Psoas muscle (tissue), 8 donors: ENCODE data around the gene BCAS4. TPM values are rescaled to one million over a fixed set of nuclear protein-coding genes. Genes with fewer than 3 reads are reported as not detected.

Source experiments
- ATAC-seq, 4 donors: fragments of 200-7000 bp; cut with Tn5 transposase; one replicate each; pipeline ENCODE4 v1.9.1; 2020; ENCODE audit warnings: moderate library complexity in 3 of 4, mild to moderate bottlenecking in 2 of 4
- DNase-seq, 2 donors: peaks; one replicate each; pipeline ENCODE4 v3.0.0-alpha.2; 2020
- H3K27ac ChIP-seq: fragments of 200-600 bp; one replicate; pipeline ENCODE4 v1.8.0; 2022
- H3K27me3 ChIP-seq, 3 donors: fragments of 200-600 bp in 1 of 3; one replicate each; pipeline versions ENCODE4 v1.6.1 to v1.8.0; 2013 to 2022; ENCODE audit warnings: low read length in 2 of 3, mild to moderate bottlenecking in 2 of 3, moderate library complexity in 1 of 3; ENCODE audit not compliant: insufficient read depth in 3 of 3
- H3K36me3 ChIP-seq, 2 donors: fragments of 200-600 bp in 1 of 2; one replicate each; pipeline versions ENCODE4 v1.6.1 to v1.8.0; 2013 to 2022; ENCODE audit warnings: low read depth in 1 of 2, mild to moderate bottlenecking in 1 of 2, moderate library complexity in 1 of 2; ENCODE audit not compliant: insufficient read depth in 1 of 2
- H3K4me1 ChIP-seq: fragments of 200-600 bp; one replicate; pipeline ENCODE4 v1.8.0; 2022
- H3K4me3 ChIP-seq: fragments of 200-600 bp; one replicate; pipeline ENCODE4 v1.8.0; 2022; ENCODE audit warnings: mild to moderate bottlenecking
- H3K9me3 ChIP-seq: fragments of 200-600 bp; one replicate; pipeline ENCODE4 v1.8.0; 2022
- CTCF ChIP-seq: fragments of 200-600 bp; IDR thresholded peaks from one replicate; pipeline ENCODE4 v1.8.0; 2022; ENCODE audit warnings: antibody characterized with exemption
- WGBS, 3 donors: extraction: QIAGEN DNeasy Blood & Tissue Kit; methylation state at CpG; one replicate each; pipeline versions ENCODE4 v1.1.6 to v1.1.7; 2013; 5-methylcytosine and 5-hydroxymethylcytosine counted together
- intact Hi-C, 2 donors: fragments of 100-400 bp; cut with DNase I; formaldehyde crosslinking; loops; one replicate each; pipeline versions ENCODE4 v1.11.0 to v1.14.2; 2022
- polyA plus RNA-seq, 3 donors: library from polyadenylated mRNA; stranded (reverse); fragments of 200-250 nt; gene quantifications; one replicate each; pipeline ENCODE4 v1.2.3, GENCODE V29; 2013
- total RNA-seq, 4 donors: library from RNA; stranded (reverse); fragmentation: NEBNext Ultra II Directional in 2 of 4; extraction: Animal tissue kit (Norgen Biotek cat#: 25700) in 2 of 4; gene quantifications; one replicate each; pipeline versions ENCODE4 v1.2.1 to v1.2.4, GENCODE V29; 2021 to 2023
- donor health status: healthy with polysubstance abuse.
- donor health status: DM: no; HTN: no; CAD: no; lungs with moderate emphysema.
- donor health status: Bipolar disorder and iron deficiency.
- donor health status: healthy.
- donor health status: DM: yes; HTN: yes; CAD: no.
- donor health status: DM: no; HTN: no; CAD: no.
- donor health status: DM: no; HTN: no; CAD: no.
- donor health status: DM: yes; HTN: yes; CAD: no.

BCAS4 gene
- total and polyA plus RNA-seq, 7 donors: 0.24 to 1.9 (median 0.38) TPM

- Histone ChIP-seq H3K4me1 (no peaks in the 10 kb centered on the region), H3K36me3 (no peaks in the 10 kb centered on the region), H3K27ac (no peak overlapping the region), H3K4me3 (no peak overlapping the region), H3K27me3 (no peaks in the 10 kb centered on the region), H3K9me3 (no peaks in the 10 kb centered on the region)
- intact Hi-C loops: no loop called here
- DNase-seq: no peak
- no peak for TF ChIP-seq CTCF
- ATAC-seq: no peak
- WGBS, 3 donors: 91 to 93% (median 92%) methylated on average over 13 of the region's 13 CpGs
Measured at GRCh38 chr20:50828363-50829136, 33.7 kb downstream of the BCAS4 start.

- ATAC-seq: no peak
- no peaks in the 10 kb centered on the region for H3K9me3 ChIP-seq
- H3K27ac ChIP-seq: no peak overlapping the region
- H3K36me3 ChIP-seq: no peaks in the 10 kb centered on the region
- intact Hi-C loops: no loop called here
- H3K4me3 ChIP-seq: no peak overlapping the region
- 79 to 83% (median 80%) methylated on average over 6 of the region's 6 CpGs for WGBS, 3 donors
- no peaks in the 10 kb centered on the region for H3K27me3 ChIP-seq
- no peaks in the 10 kb centered on the region for H3K4me1 ChIP-seq
- DNase-seq: no peak
- TF ChIP-seq CTCF: no peak
Measured at GRCh38 chr20:50831622-50832021, 36.8 kb downstream of the BCAS4 start.

- 69 to 74% (median 73%) methylated on average over 5 of the region's 5 CpGs for WGBS, 3 donors
- intact Hi-C loops: no loop called here
- no peaks in the 10 kb centered on the region for H3K4me1 ChIP-seq
- no peak for DNase-seq
- no peaks in the 10 kb centered on the region for H3K36me3 ChIP-seq
- no peaks in the 10 kb centered on the region for H3K27me3 ChIP-seq
- ATAC-seq: no peak
- H3K9me3 ChIP-seq: no peaks in the 10 kb centered on the region
- no peak for TF ChIP-seq CTCF
- no peak overlapping the region for H3K4me3 ChIP-seq
- H3K27ac ChIP-seq: no peak overlapping the region
Measured at GRCh38 chr20:50834599-50835005, 39.7 kb downstream of the BCAS4 start.

GRCh38 chr20:50837532-50838321, 42.9 kb downstream of the BCAS4 start:
- no peak for TF ChIP-seq CTCF
- 40 to 51% (median 42%) methylated on average over 22 of the region's 22 CpGs for WGBS, 3 donors
- Histone ChIP-seq H3K27ac (no peak overlapping the region), H3K4me1 (no peaks in the 10 kb centered on the region), H3K27me3 (no peaks in the 10 kb centered on the region), H3K4me3 (no peak overlapping the region), H3K9me3 (no peaks in the 10 kb centered on the region), H3K36me3 (no peaks in the 10 kb centered on the region)
- intact Hi-C loops: no loop called here
- ATAC-seq (no peak), DNase-seq (no peak)
